Vagina (tissue), 2 donors: ENCODE results near the gene RBBP5.

Source experiments
- POLR2A ChIP-seq, 2 donors: fragments of 450-650 bp; IDR thresholded peaks; one replicate each; pipeline ENCODE4 v1.6.1; 2017; ENCODE audit warnings: antibody characterized with exemption in 2 of 2, mild to moderate bottlenecking in 2 of 2, moderate library complexity in 2 of 2
- POLR2AphosphoS5 ChIP-seq, 2 donors: sonication (generic); formaldehyde crosslinking; IDR thresholded peaks; one replicate each; pipeline ENCODE4 v1.9.0; 2017; ENCODE audit warnings: antibody characterized with exemption in 2 of 2, mild to moderate bottlenecking in 2 of 2, low read depth in 1 of 2; ENCODE audit not compliant: insufficient read depth in 1 of 2
- TF ChIP-seq, protein P1 (sequence below), 3 experiments: fragments of 450-650 bp in 2 of 3; fragments of 200-600 bp in 1 of 3; sonication (generic) in 1 of 3; IDR thresholded peaks; one replicate each; pipeline ENCODE4 v1.5.1; 2017 to 2019; ENCODE audit warnings: antibody characterized with exemption in 3 of 3, mild to moderate bottlenecking in 2 of 3, moderate library complexity in 2 of 3

DNA sequence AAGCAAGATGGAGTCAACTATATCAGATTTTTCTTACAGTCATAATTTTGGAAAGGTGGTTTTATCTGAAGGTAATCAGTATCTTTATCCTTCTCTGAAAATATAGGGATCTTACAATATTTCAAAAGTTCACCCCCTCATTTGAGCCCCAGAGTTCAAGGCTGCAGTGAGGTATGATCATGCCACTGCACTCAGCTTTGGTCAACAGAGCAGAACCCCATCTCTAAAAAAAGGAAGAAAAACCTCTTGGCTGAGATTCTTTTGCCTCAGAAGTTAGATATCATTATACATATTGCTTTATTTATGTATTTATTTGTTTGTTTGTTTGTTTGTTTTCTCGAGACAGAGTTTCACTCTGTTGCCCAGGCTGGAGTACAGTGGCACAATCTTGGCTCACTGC lies 11.5 kb upstream of the RBBP5 start:
- TF ChIP-seq POLR2A (IDR thresholded peaks at IDR 0.05) (no peak), POLR2AphosphoS5 (IDR thresholded peaks at IDR 0.05; ENCODE audit: insufficient read depth in 1 of 2, low read depth in 1 of 2) (no peak)
- TF ChIP-seq, protein P1, sequence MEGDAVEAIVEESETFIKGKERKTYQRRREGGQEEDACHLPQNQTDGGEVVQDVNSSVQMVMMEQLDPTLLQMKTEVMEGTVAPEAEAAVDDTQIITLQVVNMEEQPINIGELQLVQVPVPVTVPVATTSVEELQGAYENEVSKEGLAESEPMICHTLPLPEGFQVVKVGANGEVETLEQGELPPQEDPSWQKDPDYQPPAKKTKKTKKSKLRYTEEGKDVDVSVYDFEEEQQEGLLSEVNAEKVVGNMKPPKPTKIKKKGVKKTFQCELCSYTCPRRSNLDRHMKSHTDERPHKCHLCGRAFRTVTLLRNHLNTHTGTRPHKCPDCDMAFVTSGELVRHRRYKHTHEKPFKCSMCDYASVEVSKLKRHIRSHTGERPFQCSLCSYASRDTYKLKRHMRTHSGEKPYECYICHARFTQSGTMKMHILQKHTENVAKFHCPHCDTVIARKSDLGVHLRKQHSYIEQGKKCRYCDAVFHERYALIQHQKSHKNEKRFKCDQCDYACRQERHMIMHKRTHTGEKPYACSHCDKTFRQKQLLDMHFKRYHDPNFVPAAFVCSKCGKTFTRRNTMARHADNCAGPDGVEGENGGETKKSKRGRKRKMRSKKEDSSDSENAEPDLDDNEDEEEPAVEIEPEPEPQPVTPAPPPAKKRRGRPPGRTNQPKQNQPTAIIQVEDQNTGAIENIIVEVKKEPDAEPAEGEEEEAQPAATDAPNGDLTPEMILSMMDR (IDR thresholded peaks at IDR 0.05) = no peak
